ENCODE data around the gene MED25. TPM values are rescaled to one million over a fixed set of nuclear protein-coding genes. Genes with fewer than 3 reads are reported as not detected.

Gene MED25
- total RNA-seq, 1 experiment from 2014 or later, result 81.2 TPM

GRCh38 chr19:49849433-49850220 is 31.5 kb downstream of the MED25 start:
- Mint-ChIP-seq H3K4me1 (peaks cover 22% of the 10 kb centered on the region), H3K27me3 (ENCODE audit: low read depth) (peaks cover 3% of the 10 kb centered on the region; the same call in 1 of the 2 replicates), H3K4me3 (peak overlapping the region; percentile 86), H3K27ac (peak overlapping the region; percentile 95; the same call in 1 of the 2 replicates), H3K9me3 (peaks cover 10% of the 10 kb centered on the region), H3K36me3 (peaks cover 21% of the 10 kb centered on the region)
- TF ChIP-seq ARID4B (CRISPR knock-in tag; IDR thresholded peaks at IDR 0.05; ENCODE audit: borderline replicate concordance) (no peak), NR3C1 (CRISPR knock-in tag; conservative IDR thresholded peaks at IDR 0.05; ENCODE audit: low read depth) (no peak), ZNF232 (CRISPR knock-in tag; IDR thresholded peaks at IDR 0.05) (no peak), HMGXB4 (CRISPR knock-in tag; IDR thresholded peaks at IDR 0.05) (no peak), ZNF317 (CRISPR knock-in tag; IDR thresholded peaks at IDR 0.05; ENCODE audit: borderline replicate concordance, low read depth) (no peak), ZSCAN18 (CRISPR knock-in tag; IDR thresholded peaks at IDR 0.05) (no peak), GABPB1 (CRISPR knock-in tag; IDR thresholded peaks at IDR 0.05) (no peak), KAT7 (CRISPR knock-in tag; IDR thresholded peaks at IDR 0.05; ENCODE audit: borderline replicate concordance) (no peak), SOX15 (CRISPR knock-in tag; IDR thresholded peaks at IDR 0.05) (no peak), ATF2 (CRISPR knock-in tag; IDR thresholded peaks at IDR 0.05; ENCODE audit: borderline replicate concordance, low read depth) (no peak), SMAD3 (CRISPR knock-in tag; IDR thresholded peaks at IDR 0.05; ENCODE audit: borderline replicate concordance) (no peak), GTF2I (CRISPR knock-in tag; conservative IDR thresholded peaks at IDR 0.05) (no peak), STAT6 (CRISPR knock-in tag; conservative IDR thresholded peaks at IDR 0.05; ENCODE audit: low read depth) (no peak), TP53 (CRISPR knock-in tag; IDR thresholded peaks at IDR 0.05) (no peak), NFYB (CRISPR knock-in tag; conservative IDR thresholded peaks at IDR 0.05; ENCODE audit: low read depth) (no peak)
- POLR2A ChIA-PET, result interaction anchor here (1.2 to 2.6 kb wide), 4 partner anchors 12 to 36 kb away, joined by 3 to 13 read pairs (median 6); partner anchors contain the start of gene FUZ
- CTCF ChIA-PET, result interaction anchor here (0.6 to 2.5 kb wide), 6 partner anchors 10 to 98 kb away, joined by 3 to 22 read pairs (median 4); partner anchors contain the start of gene FUZ
- DNase-seq (ENCODE audit: low spot score) (no peak), ATAC-seq (no peak)

All from WTC11 (cell line).